Measurements from ENCODE around the gene POLR2J2.
"Not testable (repeated sequence)": the region's sequence is repeated elsewhere in the genome, so short reads cannot be mapped to it uniquely, and the experiment has no call there.

GRCh38 chr7:102695033-102695552, 23.6 kb upstream of the POLR2J2 start:
- TF ChIP-seq CTCF (conservative IDR thresholded peaks at IDR 0.05; ENCODE audit: low read depth in 2 of 2); POLR2AphosphoS5 (IDR thresholded peaks at IDR 0.05; ENCODE audit: low read depth): not testable (repeated sequence)

Data from GM23338 (cell line).